K562 (cell line): ENCODE data around the gene UNC45A. TPM values are rescaled to one million over a fixed set of nuclear protein-coding genes. Genes with fewer than 3 reads are reported as not detected.
A peak's percentile ranks its signal among the peaks of the same experiment; 100 is the strongest.

Source experiments
- CCAR2 ChIP-seq: fragments of 200-400 bp; formaldehyde crosslinking; IDR thresholded peaks from 2 replicates; pipeline ENCODE4 v1.6.1; 2017; ENCODE audit warnings: mild to moderate bottlenecking, low read depth, low read length
- CSDE1 ChIP-seq, 2 experiments: fragments of 450-650 bp; IDR thresholded peaks; 2 replicates each; pipeline ENCODE4 v1.6.1; 2016; ENCODE audit warnings: mild to moderate bottlenecking in 1 of 2
- DLX4 ChIP-seq: fragments of 250-450 bp; sonication (Bioruptor Pico); IDR thresholded peaks from 2 replicates; pipeline ENCODE4 v1.6.1; 2021; ENCODE audit warnings: mild to moderate bottlenecking
- HDAC1 ChIP-seq, 2 experiments: fragments of 450-650 bp; IDR thresholded peaks; 2 replicates each; pipeline ENCODE4 v1.6.1; 2016 to 2017; ENCODE audit warnings: inconsistent platforms in 1 of 2, mild to moderate bottlenecking in 1 of 2, moderate library complexity in 1 of 2
- HIVEP1 ChIP-seq: fragments of 250-450 bp; sonication (Bioruptor Pico); IDR thresholded peaks from 2 replicates; pipeline ENCODE4 v1.4.0; 2020; ENCODE audit warnings: mild to moderate bottlenecking
- HNRNPL ChIP-seq: fragments of 200-400 bp; formaldehyde crosslinking; IDR thresholded peaks from 2 replicates; pipeline ENCODE4 v1.6.1; 2017; ENCODE audit warnings: low read depth, mild to moderate bottlenecking, low read length
- KLF1 ChIP-seq: fragments of 450-650 bp; IDR thresholded peaks from 2 replicates; pipeline ENCODE4 v1.6.1; 2016; ENCODE audit warnings: missing genetic modification characterization, missing compliant biosample characterization
- KLF16 ChIP-seq: IDR thresholded peaks from 2 replicates; pipeline ENCODE4 v1.6.1; 2016; ENCODE audit warnings: antibody characterized with exemption
- MYC ChIP-seq, 2 experiments: fragments of 250-450 bp in 1 of 2; sonication (Bioruptor Pico) in 1 of 2; IDR thresholded peaks; 2 replicates each; pipeline versions ENCODE4 v1.5.1 to v1.6.1; 2012 to 2021; ENCODE audit warnings: low read depth in 2 of 2, borderline replicate concordance in 1 of 2, improper control_type of control experiment in 1 of 2, low read length in 1 of 2, mild to moderate bottlenecking in 1 of 2, moderate library complexity in 1 of 2
- PPARD ChIP-seq: fragments of 250-450 bp; sonication (Bioruptor Pico); IDR thresholded peaks from 2 replicates; pipeline ENCODE4 v1.8.0; 2022; ENCODE audit warnings: inconsistent platforms, mild to moderate bottlenecking, moderate library complexity
- PURB ChIP-seq: sonication (generic); formaldehyde crosslinking; IDR thresholded peaks from 2 replicates; pipeline ENCODE4 v1.9.0; 2021; ENCODE audit warnings: low read depth, mild to moderate bottlenecking, missing genetic modification reagents
- SMARCA4 ChIP-seq: fragments of 450-650 bp; IDR thresholded peaks from 2 replicates; pipeline ENCODE4 v1.6.1; 2016
- SNIP1 ChIP-seq: fragments of 450-650 bp; IDR thresholded peaks from 2 replicates; pipeline ENCODE4 v1.7.1; 2017; ENCODE audit warnings: low read depth, mild to moderate bottlenecking
- ZBTB33 ChIP-seq: sonication (generic); formaldehyde crosslinking; IDR thresholded peaks from 2 replicates; pipeline ENCODE4 v1.8.1; 2023; ENCODE audit warnings: mild to moderate bottlenecking, missing genetic modification reagents
- ZHX1 ChIP-seq: fragments of 150-350 bp; conservative IDR thresholded peaks from 2 replicates; pipeline ENCODE4 v1.6.1; 2014; ENCODE audit warnings: low read length
- ZNF140 ChIP-seq: fragments of 250-450 bp; sonication (Bioruptor Pico); IDR thresholded peaks from 2 replicates; pipeline ENCODE4 v1.8.0; 2021; ENCODE audit warnings: moderate library complexity, mild to moderate bottlenecking, inconsistent platforms
- ZNF347 ChIP-seq: fragments of 450-650 bp; formaldehyde crosslinking; IDR thresholded peaks from 2 replicates; pipeline ENCODE4 v1.4.0; 2020; ENCODE audit warnings: low read depth, mild to moderate bottlenecking, moderate library complexity
- ZNF778 ChIP-seq: fragments of 450-650 bp; formaldehyde crosslinking; IDR thresholded peaks from 2 replicates; pipeline ENCODE4 v1.4.0; 2020; ENCODE audit warnings: mild to moderate bottlenecking, moderate library complexity
- polyA plus RNA-seq, 8 experiments: library from polyadenylated mRNA; depleted of rRNA in 4 of 8; stranded (reverse) in 5 of 8; unstranded in 3 of 8; fragments of >200 nt; fragmentation: Nextera tagmentation in 2 of 8; fragmentation: Illumina TruSeq in 1 of 8; extraction: Ambion mirVana in 2 of 8; extraction: Trizol in 1 of 8; gene quantifications; 2 replicates each; pipeline versions ENCODE4 v1.2.1 to v1.2.3, GENCODE V29; 2011 to 2014; ENCODE audit warnings: inconsistent platforms in 1 of 8, missing spikeins in 1 of 8
- total RNA-seq, 7 experiments: library from RNA; depleted of rRNA in 6 of 7; stranded (reverse); fragments of >200 nt in 6 of 7; fragmentation: Illumina TruSeq in 2 of 7; extraction: Trizol in 2 of 7; gene quantifications; 2 replicates each; pipeline versions ENCODE4 v1.2.1 to v1.2.3, GENCODE V29; 2011 to 2021; ENCODE audit warnings: low replicate concordance in 1 of 7
- TF ChIP-seq, protein P1 (sequence below): fragments of 450-650 bp; formaldehyde crosslinking; IDR thresholded peaks from 2 replicates; pipeline ENCODE4 v1.4.0; 2020; ENCODE audit warnings: mild to moderate bottlenecking, moderate library complexity
- TF ChIP-seq, protein P2 (sequence below): sonication (generic); formaldehyde crosslinking; IDR thresholded peaks from 2 replicates; pipeline ENCODE4 v1.8.0; 2022; ENCODE audit warnings: missing genetic modification reagents, mild to moderate bottlenecking, borderline replicate concordance

UNC45A gene
- total and polyA plus RNA-seq, 9 of the 15 experiments (the other 6 are each of a cell fraction or from before 2014, with no cell fraction given) = 22.4 to 79.3 (median 43.7) TPM

DNA sequence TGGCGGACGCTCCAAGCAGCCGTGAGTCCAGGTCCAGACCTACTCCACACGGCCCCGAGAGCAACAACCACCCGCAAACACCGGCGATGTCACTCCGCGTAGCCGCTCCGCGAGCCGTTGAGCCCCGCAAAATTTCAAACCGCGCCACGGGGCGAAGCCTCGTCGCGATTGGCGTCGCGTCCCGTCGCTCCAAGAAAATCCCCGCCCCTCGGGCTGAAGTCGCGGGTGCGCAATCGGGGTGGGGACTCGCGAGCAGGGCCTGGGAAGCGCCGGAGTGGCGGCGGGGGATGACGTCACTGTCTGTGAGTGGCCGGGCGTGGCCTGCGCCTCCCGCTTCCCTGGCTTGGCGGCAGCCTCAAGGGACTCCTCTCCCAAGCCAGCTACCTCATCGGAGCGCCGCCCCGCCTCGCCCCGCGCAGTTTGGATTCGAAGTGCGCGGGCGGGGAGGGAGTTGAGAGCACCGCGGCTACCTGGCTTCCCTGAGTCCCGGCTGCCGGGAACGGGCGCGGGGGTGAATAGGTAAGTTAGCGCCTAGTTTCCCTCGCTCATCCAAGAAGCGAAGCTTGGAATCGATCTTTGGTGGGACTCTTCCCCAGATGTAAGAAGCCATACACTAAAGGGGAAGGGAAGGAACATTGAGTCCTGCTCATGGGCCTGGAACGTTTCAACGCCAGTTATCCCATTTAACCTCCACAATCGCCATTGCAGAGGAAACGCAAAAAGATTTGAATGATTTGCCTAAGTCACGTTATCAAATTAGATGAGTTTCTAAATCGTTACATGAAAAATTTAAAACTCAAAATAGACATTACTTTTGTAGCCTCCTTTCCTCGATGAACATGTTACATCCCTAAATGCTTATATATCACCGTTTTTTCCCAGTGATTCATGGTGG lies 59.6 kb downstream of the UNC45A start, which contains the start of gene PRC1 (continued):
- TF ChIP-seq, protein P1, sequence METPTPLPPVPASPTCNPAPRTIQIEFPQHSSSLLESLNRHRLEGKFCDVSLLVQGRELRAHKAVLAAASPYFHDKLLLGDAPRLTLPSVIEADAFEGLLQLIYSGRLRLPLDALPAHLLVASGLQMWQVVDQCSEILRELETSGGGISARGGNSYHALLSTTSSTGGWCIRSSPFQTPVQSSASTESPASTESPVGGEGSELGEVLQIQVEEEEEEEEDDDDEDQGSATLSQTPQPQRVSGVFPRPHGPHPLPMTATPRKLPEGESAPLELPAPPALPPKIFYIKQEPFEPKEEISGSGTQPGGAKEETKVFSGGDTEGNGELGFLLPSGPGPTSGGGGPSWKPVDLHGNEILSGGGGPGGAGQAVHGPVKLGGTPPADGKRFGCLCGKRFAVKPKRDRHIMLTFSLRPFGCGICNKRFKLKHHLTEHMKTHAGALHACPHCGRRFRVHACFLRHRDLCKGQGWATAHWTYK = no peak
- TF ChIP-seq, protein P2, sequence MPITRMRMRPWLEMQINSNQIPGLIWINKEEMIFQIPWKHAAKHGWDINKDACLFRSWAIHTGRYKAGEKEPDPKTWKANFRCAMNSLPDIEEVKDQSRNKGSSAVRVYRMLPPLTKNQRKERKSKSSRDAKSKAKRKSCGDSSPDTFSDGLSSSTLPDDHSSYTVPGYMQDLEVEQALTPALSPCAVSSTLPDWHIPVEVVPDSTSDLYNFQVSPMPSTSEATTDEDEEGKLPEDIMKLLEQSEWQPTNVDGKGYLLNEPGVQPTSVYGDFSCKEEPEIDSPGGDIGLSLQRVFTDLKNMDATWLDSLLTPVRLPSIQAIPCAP (CRISPR knock-in tag) = 0 out of 2 replicates have a peak, but pooled peaks have one; percentile 78
- peak; percentile 64; the same call in 1 of the 2 replicates for TF ChIP-seq KLF1
- TF ChIP-seq MYC (IDR thresholded peaks at IDR 0.05; ENCODE audit: low read depth, low read length) = peak; percentile 87
- peak; percentile 61; the same call in 1 of the 2 replicates for TF ChIP-seq MYC (CRISPR knock-in tag; IDR thresholded peaks at IDR 0.05; ENCODE audit: borderline replicate concordance, low read depth)
- TF ChIP-seq DLX4 (CRISPR knock-in tag) = no peak
- peak in 1 of 2 experiments; percentile 13; a peak in 1 of 4 replicates for TF ChIP-seq CSDE1 (IDR thresholded peaks at IDR 0.05)
- peak in 1 of 2 experiments; percentile 67; a peak in 2 of 4 replicates for TF ChIP-seq HDAC1 (IDR thresholded peaks at IDR 0.05)
- TF ChIP-seq PURB (CRISPR knock-in tag) = no peak
- no peak for TF ChIP-seq CCAR2
- TF ChIP-seq ZNF140 (CRISPR knock-in tag) = no peak
- peak; percentile 81; the same call in 1 of the 2 replicates for TF ChIP-seq HIVEP1
- no peak for TF ChIP-seq ZHX1
- no peak for TF ChIP-seq ZNF347 (CRISPR knock-in tag)
- no peak for TF ChIP-seq KLF16
- no peak for TF ChIP-seq ZNF778
- TF ChIP-seq SMARCA4 = peak; percentile 39; the same call in 1 of the 2 replicates
- peak; percentile 45 for TF ChIP-seq ZBTB33 (CRISPR knock-in tag)
- peak; percentile 54; the same call in 1 of the 2 replicates for TF ChIP-seq HNRNPL
- TF ChIP-seq SNIP1 = no peak
- TF ChIP-seq PPARD (CRISPR knock-in tag) = no peak
